ENCODE data around the gene SPDYC.

- TF ChIP-seq CTCF (IDR thresholded peaks at IDR 0.05) (no peak), POLR2A (IDR thresholded peaks at IDR 0.05) (no peak)
These were observed 34.1 kb downstream of the SPDYC start for GRCh38 chr11:65204143-65204542.

Data from testis (tissue), 2 donors.